Esophagus squamous epithelium (tissue), 4 donors: ENCODE measurements around the gene PALM3.

Source experiments
- CTCF ChIP-seq, 6 experiments: fragments of 450-650 bp in 4 of 6; fragments of 200-600 bp in 2 of 6; sonication (generic) in 2 of 6; IDR thresholded peaks; one replicate each; pipeline ENCODE4 v1.5.1; 2016 to 2019; ENCODE audit warnings: antibody characterized with exemption in 6 of 6, mild to moderate bottlenecking in 4 of 6, moderate library complexity in 4 of 6
- POLR2A ChIP-seq, 4 donors: fragments of 450-650 bp; IDR thresholded peaks; one replicate each; pipeline ENCODE4 v1.6.1; 2017; ENCODE audit warnings: antibody characterized with exemption in 4 of 4, mild to moderate bottlenecking in 4 of 4, moderate library complexity in 3 of 4

- TF ChIP-seq POLR2A (IDR thresholded peaks at IDR 0.05) = no peak
- TF ChIP-seq CTCF (IDR thresholded peaks at IDR 0.05) = no peak
Measured at GRCh38 chr19:14088634-14089411, 26.9 kb upstream of the PALM3 start.
